Upper lobe of left lung (tissue), 6 donors: ENCODE data around the gene PDILT. TPM values are rescaled to one million over a fixed set of nuclear protein-coding genes. Genes with fewer than 3 reads are reported as not detected.

Source experiments
- ATAC-seq, 2 donors: fragments of 200-7000 bp; cut with Tn5 transposase; one replicate each; pipeline ENCODE4 v1.9.1; 2022; ENCODE audit warnings: mild to moderate bottlenecking in 2 of 2, moderate library complexity in 2 of 2; ENCODE audit not compliant: low FRiP score in 2 of 2
- DNase-seq, 2 donors: peaks; one replicate each; pipeline ENCODE4 v3.0.0-alpha.2; 2019 to 2020
- H3K27ac ChIP-seq, 4 donors: fragments of 200-600 bp; sonication (generic); one replicate each; pipeline ENCODE4 v1.5.1; 2016 to 2019
- H3K27me3 ChIP-seq, 4 donors: fragments of 200-600 bp; sonication (generic); one replicate each; pipeline ENCODE4 v1.5.1; 2017 to 2019
- H3K36me3 ChIP-seq, 4 donors: fragments of 200-600 bp; sonication (generic); one replicate each; pipeline ENCODE4 v1.5.1; 2016 to 2019
- H3K4me1 ChIP-seq, 4 donors: fragments of 200-600 bp; sonication (generic); one replicate each; pipeline ENCODE4 v1.5.1; 2018 to 2019
- H3K4me3 ChIP-seq, 4 donors: fragments of 200-600 bp; sonication (generic); one replicate each; pipeline ENCODE4 v1.5.1; 2017 to 2019; ENCODE audit warnings: mild to moderate bottlenecking in 2 of 4, moderate library complexity in 1 of 4
- H3K9me3 ChIP-seq, 4 donors: fragments of 200-600 bp; sonication (generic); one replicate each; pipeline ENCODE4 v1.5.1; 2018 to 2019
- CTCF ChIP-seq, 6 experiments: fragments of 450-650 bp in 4 of 6; fragments of 200-600 bp in 2 of 6; sonication (generic) in 2 of 6; IDR thresholded peaks; one replicate each; pipeline ENCODE4 v1.5.1; 2016 to 2019; ENCODE audit warnings: antibody characterized with exemption in 6 of 6
- EP300 ChIP-seq, 4 donors: sonication (generic); formaldehyde crosslinking; IDR thresholded peaks; one replicate each; pipeline ENCODE4 v1.5.1; 2017; ENCODE audit warnings: antibody characterized with exemption in 4 of 4, control low read depth in 2 of 4
- POLR2A ChIP-seq, 4 donors: fragments of 450-650 bp; IDR thresholded peaks; one replicate each; pipeline ENCODE4 v1.5.1; 2016 to 2017; ENCODE audit warnings: antibody characterized with exemption in 4 of 4, mild to moderate bottlenecking in 2 of 4
- POLR2AphosphoS5 ChIP-seq, 2 donors: sonication (generic); formaldehyde crosslinking; IDR thresholded peaks; one replicate each; pipeline ENCODE4 v1.5.1; 2017; ENCODE audit warnings: antibody characterized with exemption in 2 of 2
- WGBS, 2 donors: methylation state at CpG; one replicate each; pipeline ENCODE4 v1.1.5; 2017 to 2018; 5-methylcytosine and 5-hydroxymethylcytosine counted together
- total RNA-seq, 6 donors: library from RNA; depleted of rRNA in 4 of 6; stranded (reverse); fragments of >200 nt in 4 of 6; gene quantifications; one replicate each; pipeline versions ENCODE4 v1.1.0 to v1.2.1, GENCODE V29; 2016 to 2021
- donor health status: DM: no; HTN: no; CAD: no; lungs with moderate emphysema.
- donor health status: DM: no; HTN: yes; CAD: no; lungs with severe emphysema.

PDILT gene
- total RNA-seq, 6 donors from 2014 or later = not detected

- ATAC-seq (no peak), DNase-seq (no peak)
- no peak overlapping the region for H3K4me3 ChIP-seq
- no peaks in the 10 kb centered on the region for H3K36me3 ChIP-seq
- 44 to 92% methylated on average over 1 of the region's 1 CpG for WGBS, 2 donors
- TF ChIP-seq POLR2A (IDR thresholded peaks at IDR 0.05) (no peak), CTCF (IDR thresholded peaks at IDR 0.05) (no peak), EP300 (IDR thresholded peaks at IDR 0.05) (no peak)
- peaks cover 0 to 7% (median 5%) of the 10 kb centered on the region in 4 donors for H3K4me1 ChIP-seq
- no peaks in the 10 kb centered on the region for H3K27me3 ChIP-seq
- no peaks in the 10 kb centered on the region for H3K9me3 ChIP-seq
- no peak overlapping the region for H3K27ac ChIP-seq
Measured at GRCh38 chr16:20388854-20389253, 15.7 kb downstream of the PDILT start.

GRCh38 chr16:20387978-20388377 lies 16.6 kb downstream of the PDILT start:
- 88 to 99% methylated on average over 3 of the region's 3 CpGs for WGBS, 2 donors
- no peak for TF ChIP-seq POLR2AphosphoS5 (IDR thresholded peaks at IDR 0.05)
- TF ChIP-seq POLR2A (IDR thresholded peaks at IDR 0.05) = no peak
- no peak for TF ChIP-seq CTCF (IDR thresholded peaks at IDR 0.05)
- TF ChIP-seq EP300 (IDR thresholded peaks at IDR 0.05) = no peak
- Histone ChIP-seq H3K27ac (no peak overlapping the region), H3K4me3 (no peak overlapping the region), H3K36me3 (no peaks in the 10 kb centered on the region), H3K9me3 (no peaks in the 10 kb centered on the region), H3K27me3 (no peaks in the 10 kb centered on the region), H3K4me1 (peaks cover 0 to 3% (median 0%) of the 10 kb centered on the region in 4 donors)
- no peak for ATAC-seq
- DNase-seq = no peak

GRCh38 chr16:20385844-20386832 lies 18.4 kb downstream of the PDILT start:
- DNase-seq (peak; percentile 51 to 57), ATAC-seq (peak in 1 of 2 donors; percentile 70)
- peak; percentile 40 to 79 (median 54) for TF ChIP-seq CTCF (IDR thresholded peaks at IDR 0.05)
- no peak for TF ChIP-seq POLR2A (IDR thresholded peaks at IDR 0.05)
- no peaks in the 10 kb centered on the region for H3K27me3 ChIP-seq
- peaks cover 0 to 3% (median 0%) of the 10 kb centered on the region in 4 donors for H3K4me1 ChIP-seq
- no peaks in the 10 kb centered on the region for H3K36me3 ChIP-seq
- no peak overlapping the region for H3K4me3 ChIP-seq
- 23 to 40% methylated on average over 25 to 30 of the region's 30 CpGs for WGBS, 2 donors
- no peak overlapping the region for H3K27ac ChIP-seq
- H3K9me3 ChIP-seq = no peaks in the 10 kb centered on the region

GRCh38 chr16:20383106-20384029 lies 21.2 kb downstream of the PDILT start:
- Histone ChIP-seq H3K36me3 (no peaks in the 10 kb centered on the region), H3K9me3 (no peaks in the 10 kb centered on the region), H3K27me3 (no peaks in the 10 kb centered on the region), H3K4me3 (no peak overlapping the region), H3K27ac (no peak overlapping the region), H3K4me1 (peaks cover 0 to 3% (median 0%) of the 10 kb centered on the region in 4 donors)
- TF ChIP-seq POLR2AphosphoS5 (IDR thresholded peaks at IDR 0.05) (no peak), CTCF (IDR thresholded peaks at IDR 0.05) (peak in 5 of 6 experiments; percentile 62 to 75 (median 68))
- DNase-seq = peak in 1 of 2 donors; percentile 29
- WGBS, 2 donors = 30 to 34% methylated on average over 11 of the region's 11 CpGs
- ATAC-seq = peak in 1 of 2 donors; percentile 76
